ENCODE results near the gene PRSS50.

The PRSS50 gene

DNA sequence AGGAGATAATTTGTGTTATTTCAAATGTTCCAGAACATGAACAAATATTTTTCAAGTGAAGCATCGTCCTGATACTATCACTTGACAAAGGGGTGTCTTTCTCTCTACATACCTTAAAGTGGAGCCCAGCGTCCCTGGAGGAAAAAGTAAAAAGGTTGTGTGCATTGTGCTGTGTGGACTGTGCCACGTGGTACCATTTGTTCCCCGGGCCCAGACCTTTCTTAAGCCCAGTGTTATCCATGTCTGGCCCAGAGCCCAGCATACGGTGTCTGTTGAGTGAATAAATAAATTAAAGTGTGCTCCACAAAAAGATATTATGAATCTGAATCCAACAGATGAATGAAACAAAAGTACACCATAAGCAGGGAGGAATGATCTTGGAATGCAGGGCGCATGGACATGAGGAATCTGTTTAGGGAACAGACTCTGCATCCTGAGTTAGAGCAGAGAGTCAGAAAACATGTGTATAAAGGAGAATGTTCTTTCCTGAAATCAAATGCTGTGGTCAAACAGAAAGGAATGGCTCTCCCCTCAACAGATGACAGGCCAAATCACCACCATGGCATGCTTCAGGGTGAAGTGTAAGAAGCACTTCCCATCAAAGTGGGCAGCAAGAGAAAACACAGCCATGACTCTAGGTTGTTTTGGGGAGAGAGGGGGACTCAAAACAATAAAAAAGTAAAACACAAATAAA is 8.1 kb upstream of the PRSS50 start:
- DNase-seq (ENCODE audit: low read depth), result no peak

- no peak for DNase-seq (ENCODE audit: low read depth)
Observed at GRCh38 chr3:46724424-46724823, 6.8 kb upstream of the PRSS50 start.

GRCh38 chr3:46722443-46722842 is 4.8 kb upstream of the PRSS50 start:
- no peak for DNase-seq (ENCODE audit: low read depth)

GRCh38 chr3:46721009-46721408 is 3.3 kb upstream of the PRSS50 start:
- no peak for DNase-seq (ENCODE audit: low read depth)

- DNase-seq (ENCODE audit: low read depth), result no peak
Observed at GRCh38 chr3:46719735-46720271, 2.1 kb upstream of the PRSS50 start.

DNA sequence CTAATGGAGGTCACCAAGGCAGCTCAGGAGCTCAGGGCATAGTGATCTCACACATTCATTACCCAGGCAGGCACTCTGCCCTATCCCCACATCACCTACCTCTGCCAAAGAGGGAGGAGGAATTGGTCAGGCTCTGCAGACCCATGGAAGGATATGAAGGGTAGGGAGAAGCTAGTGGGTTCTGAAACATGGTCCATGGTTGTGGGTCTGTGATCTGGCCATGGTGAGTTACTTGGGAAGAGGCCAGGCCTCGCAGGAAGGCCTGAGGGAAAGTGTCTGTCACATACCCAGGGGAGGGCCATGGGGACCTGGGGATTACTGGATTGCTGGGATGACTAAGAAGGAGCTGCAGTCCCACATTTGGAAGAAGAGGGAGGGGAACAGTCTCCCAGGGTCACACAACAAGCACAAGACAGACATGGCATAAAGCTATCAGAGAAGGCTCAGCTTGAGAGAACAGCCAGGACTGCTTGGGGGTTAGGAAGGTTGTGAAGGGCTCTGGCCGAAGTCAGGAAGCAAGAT is 1.4 kb upstream of the PRSS50 start:
- no peak for DNase-seq (ENCODE audit: low read depth)

GRCh38 chr3:46716461-46717441 is 918 bp downstream of the PRSS50 start:
- no peak for DNase-seq (ENCODE audit: low read depth)

- DNase-seq (ENCODE audit: low read depth), result no peak
Observed at GRCh38 chr3:46715507-46716175, 2.0 kb downstream of the PRSS50 start.

DNA sequence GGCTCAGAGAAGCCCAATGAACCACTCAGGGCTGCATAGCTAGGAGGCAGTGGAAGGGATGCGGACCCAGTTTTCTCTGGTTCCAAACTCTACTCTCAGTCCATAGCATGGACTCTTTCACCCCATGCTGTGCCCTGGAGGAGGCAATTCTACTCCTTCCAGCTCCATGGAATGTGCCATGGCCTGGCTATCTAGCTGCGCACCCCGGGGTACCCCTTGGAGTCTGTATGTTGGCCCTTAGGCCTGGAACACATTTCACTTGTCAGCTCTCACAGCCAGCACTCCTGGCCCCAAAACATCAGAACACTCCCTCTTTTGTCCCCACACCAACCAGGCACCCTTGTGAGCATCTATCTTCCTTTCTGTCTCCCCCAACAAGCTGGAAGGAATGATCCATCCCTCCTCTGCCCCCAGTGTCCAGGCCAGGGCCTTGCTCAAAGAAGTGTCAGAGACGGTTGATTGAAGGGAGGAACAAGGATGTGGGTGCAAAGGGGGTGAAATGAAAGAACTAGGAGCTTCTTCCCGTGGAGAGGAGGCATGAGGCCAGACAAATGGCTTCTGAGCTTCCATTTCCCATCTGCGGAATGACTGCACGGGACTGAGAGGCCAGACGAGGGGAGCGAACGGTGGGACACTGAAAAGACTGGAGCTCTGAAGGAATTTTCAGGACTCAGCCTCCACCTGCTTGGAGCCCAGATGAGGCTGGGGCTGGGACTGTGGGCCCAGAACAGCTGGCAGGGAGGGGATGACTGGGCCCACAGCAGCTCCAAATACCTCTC is 2.8 kb downstream of the PRSS50 start:
- DNase-seq (ENCODE audit: low read depth), result no peak

DNA sequence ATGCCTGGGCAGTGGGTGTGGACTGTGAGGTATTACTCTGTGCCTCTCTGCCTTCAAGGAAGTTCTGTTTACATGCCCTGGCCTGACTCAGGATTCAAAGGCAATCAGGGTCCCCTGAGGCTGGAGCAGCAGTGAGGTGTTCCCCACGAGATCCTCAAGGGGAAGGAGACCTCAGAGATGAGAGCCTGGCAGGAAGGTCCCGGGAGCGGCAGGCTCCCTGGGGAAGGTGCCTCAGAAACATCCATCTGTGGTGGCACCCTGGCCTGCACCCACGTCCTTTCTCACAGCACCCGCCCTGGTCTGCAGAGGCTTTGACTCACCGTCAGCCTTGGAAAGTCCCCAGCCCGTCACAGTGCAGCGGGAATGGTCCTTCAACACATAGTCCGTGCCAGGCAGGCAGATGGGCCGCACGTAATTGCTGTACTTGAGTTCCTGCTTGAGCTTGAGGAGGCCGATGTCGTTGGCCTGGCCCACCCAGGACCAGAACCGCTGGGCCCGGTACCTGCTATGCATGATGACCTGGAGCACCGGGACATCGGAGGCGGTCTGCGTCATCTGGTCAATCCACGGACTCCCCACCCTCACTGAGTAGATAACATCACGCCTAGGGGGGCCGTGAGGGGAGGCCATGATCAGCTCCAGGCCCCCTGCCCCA is 3.6 kb downstream of the PRSS50 start:
- no peak for DNase-seq (ENCODE audit: low read depth)

DNA sequence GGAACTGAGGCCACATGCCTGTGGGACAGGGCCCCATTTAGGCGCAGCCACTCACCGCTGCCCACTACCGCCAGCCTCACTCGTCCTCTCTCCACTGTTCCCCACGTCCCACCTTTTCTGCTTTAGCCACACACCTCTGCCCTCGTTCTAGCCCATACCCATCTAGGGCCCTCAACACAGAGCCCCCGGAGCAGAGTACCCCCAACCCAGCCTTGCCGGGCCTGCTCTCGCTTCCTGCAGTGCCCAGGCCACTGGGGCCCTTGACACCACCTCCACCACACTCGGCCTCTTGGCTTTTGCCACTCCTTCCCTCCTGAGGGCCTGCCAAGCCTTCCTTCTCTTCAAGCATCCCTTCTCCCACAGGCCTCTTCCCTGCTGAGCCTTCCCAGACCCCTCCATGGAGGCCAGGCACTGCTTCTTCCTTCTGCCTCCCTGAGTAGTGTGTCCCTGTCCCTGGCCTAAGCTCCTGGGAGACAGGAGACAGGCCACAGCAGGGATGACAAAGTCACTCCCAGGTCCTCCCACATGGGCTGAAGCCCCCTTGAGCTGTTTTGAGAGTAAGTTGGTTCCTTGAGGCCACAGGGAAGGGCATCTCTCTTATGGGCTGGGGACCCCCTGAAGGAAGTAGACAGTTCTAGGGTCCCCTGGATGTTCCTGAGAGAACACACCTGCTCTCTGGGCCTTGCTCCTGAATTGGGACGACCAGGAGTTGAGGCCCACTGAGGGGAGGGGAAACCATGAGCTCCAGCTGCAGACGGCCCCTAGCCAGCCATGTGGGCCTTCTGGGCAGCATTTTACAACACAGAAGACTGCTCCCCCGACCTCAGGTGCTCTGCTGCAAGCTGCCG is 4.4 kb downstream of the PRSS50 start:
- no peak for DNase-seq (ENCODE audit: low read depth)

- DNase-seq (ENCODE audit: low read depth), result no peak
Observed at GRCh38 chr3:46712191-46713049, 5.2 kb downstream of the PRSS50 start.

DNA sequence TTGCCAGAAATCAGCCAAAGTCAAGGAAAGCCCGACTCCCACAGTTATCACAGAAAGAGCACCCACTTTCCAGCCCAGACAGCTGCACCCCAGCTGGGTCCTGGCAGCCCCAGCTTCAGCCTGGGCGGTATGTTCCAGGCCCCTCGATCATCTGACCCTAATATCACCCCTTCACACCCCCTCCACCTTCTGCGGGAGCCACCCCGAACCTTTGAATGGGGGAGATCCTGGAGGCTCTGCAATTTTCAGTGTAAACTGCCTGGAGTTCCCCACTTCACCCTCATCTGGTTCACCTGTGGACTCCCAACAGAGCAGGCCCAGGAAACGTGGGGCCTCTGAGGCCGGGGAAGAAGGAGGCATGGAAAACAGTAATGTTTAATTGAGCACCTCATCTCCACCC is 5.9 kb downstream of the PRSS50 start:
- no peak for DNase-seq (ENCODE audit: low read depth)

GRCh38 chr3:46711305-46711704 is 6.4 kb downstream of the PRSS50 start:
- DNase-seq (ENCODE audit: low read depth), result no peak

DNA sequence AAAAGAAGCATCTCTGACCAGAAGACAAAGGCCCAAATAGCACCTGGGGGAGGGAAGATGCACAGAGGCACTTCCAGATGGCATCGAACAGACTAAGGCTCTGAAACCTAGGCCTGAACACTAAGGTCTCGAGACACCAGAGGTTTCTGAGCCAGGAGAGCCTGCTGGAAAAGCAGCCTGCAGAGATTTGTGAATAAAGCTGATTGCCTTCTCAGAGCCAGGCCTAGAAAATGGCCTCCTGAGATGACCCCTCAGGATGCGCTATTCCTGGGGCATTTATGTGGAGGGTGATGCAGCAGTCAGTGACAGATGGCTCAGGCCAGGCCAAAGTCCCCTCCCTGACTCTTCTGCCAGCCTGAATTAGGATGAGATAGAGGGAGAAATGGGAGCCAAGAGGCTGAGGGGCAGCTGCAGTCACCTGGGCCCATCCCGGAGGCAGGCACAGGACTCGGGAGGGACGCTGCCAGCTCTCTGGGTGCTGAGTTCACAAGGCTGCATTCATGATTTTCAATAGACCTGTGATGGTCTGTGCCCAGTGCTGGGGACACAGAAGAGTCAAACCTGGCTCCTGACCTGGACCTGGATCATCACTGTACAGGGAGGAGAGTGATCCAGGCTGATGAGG is 6.9 kb downstream of the PRSS50 start:
- DNase-seq (ENCODE audit: low read depth), result no peak

- no peak for DNase-seq (ENCODE audit: low read depth)
Observed at GRCh38 chr3:46710229-46710628, 7.4 kb downstream of the PRSS50 start.

DNA sequence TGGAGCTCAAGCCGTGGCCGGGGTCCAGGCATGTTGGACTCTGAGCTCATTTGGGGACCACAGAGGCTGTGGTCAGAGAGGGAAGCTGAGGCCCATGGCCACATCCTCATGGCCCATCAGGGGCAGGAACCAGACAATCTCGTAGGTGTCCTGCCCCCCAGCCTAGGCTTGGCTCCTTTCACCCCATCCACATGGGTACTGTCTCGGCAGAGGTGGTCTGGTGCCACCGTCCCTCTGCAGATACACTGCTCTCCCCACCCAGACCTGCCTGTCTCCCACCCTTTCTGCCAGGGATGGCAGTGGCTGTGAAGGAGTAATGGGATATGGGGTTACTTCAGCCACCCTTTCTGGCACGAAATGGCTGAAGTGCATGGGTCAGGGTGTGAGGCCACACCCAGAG is 7.9 kb downstream of the PRSS50 start:
- no peak for DNase-seq (ENCODE audit: low read depth)

DNA sequence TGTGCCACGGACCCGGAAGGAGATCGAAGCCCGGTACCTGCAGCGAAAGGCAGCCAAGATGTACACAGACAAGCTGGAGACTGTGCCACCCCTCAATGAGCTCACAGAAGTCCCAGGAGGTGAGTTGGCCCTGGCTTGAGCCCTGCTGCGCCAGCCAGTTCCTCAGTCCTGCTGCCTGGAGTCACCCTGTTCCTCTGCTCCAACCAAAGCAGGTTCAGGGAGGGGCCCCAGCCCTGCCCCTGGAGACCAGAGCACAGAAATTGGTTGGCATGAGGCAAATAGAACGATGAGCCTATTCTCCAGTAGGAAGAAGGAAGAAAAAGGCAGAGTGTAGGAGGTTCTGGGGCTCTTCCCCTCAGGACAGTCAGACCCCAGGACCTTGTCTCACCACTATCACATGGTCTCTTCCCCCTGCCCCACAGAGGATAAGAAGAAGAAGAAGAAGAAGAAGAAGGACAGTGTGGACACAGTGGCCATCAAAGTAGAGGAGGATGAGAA is 8.5 kb downstream of the PRSS50 start:
- DNase-seq (ENCODE audit: low read depth), result no peak

Data from stimulated activated CD8-positive, alpha-beta memory T cell treated with anti-CD3 and anti-CD28 coated beads, Interleukin-15, amount 100 ng/mL, for 1 hour (primary cell).